ENCODE measurements around the gene ANK3. TPM values are rescaled to one million over a fixed set of nuclear protein-coding genes. Genes with fewer than 3 reads are reported as not detected.

The ANK3 gene
- total RNA-seq, 1 donor from 2014 or later: 65.3 TPM

GRCh38 chr10:60359066-60359465, 30.6 kb downstream of the ANK3 start:
- Histone ChIP-seq H3K27ac (no peak overlapping the region), H3K9me3 (no peaks in the 10 kb centered on the region), H3K4me3 (no peak overlapping the region), H3K36me3 (no peaks in the 10 kb centered on the region), H3K27me3 (no peaks in the 10 kb centered on the region), H3K4me1 (no peaks in the 10 kb centered on the region)
- DNase-seq (ENCODE audit: extremely low spot score in 2 of 2): no peak
- no peak for TF ChIP-seq POLR2AphosphoS5 (IDR thresholded peaks at IDR 0.05; ENCODE audit: insufficient read depth in 1 of 2, low read depth in 1 of 2)
- TF ChIP-seq CTCF (IDR thresholded peaks at IDR 0.05): no peak
- TF ChIP-seq POLR2A (IDR thresholded peaks at IDR 0.05): no peak
- intact Hi-C loops (cut with DNase I): no loop called here

GRCh38 chr10:60358282-60358681, 31.4 kb downstream of the ANK3 start:
- H3K4me3 ChIP-seq: no peak overlapping the region
- H3K4me1 ChIP-seq: no peaks in the 10 kb centered on the region

GRCh38 chr10:60353519-60354258, 36.0 kb downstream of the ANK3 start:
- no peak overlapping the region for H3K4me3 ChIP-seq
- H3K4me1 ChIP-seq: no peaks in the 10 kb centered on the region
- no peaks in the 10 kb centered on the region for H3K27me3 ChIP-seq
- TF ChIP-seq POLR2A (IDR thresholded peaks at IDR 0.05) (no peak), POLR2AphosphoS5 (IDR thresholded peaks at IDR 0.05; ENCODE audit: insufficient read depth in 1 of 2, low read depth in 1 of 2) (no peak), CTCF (IDR thresholded peaks at IDR 0.05) (no peak)
- intact Hi-C loops (cut with DNase I): no loop called here
- H3K9me3 ChIP-seq: no peaks in the 10 kb centered on the region
- no peak for DNase-seq (ENCODE audit: extremely low spot score in 2 of 2)
- no peak overlapping the region for H3K27ac ChIP-seq
- no peaks in the 10 kb centered on the region for H3K36me3 ChIP-seq

More at GRCh38 chr10:60358282-60358681, 31.4 kb downstream of the ANK3 start:
- H3K9me3 ChIP-seq: no peaks in the 10 kb centered on the region
- no peak overlapping the region for H3K27ac ChIP-seq
- no peaks in the 10 kb centered on the region for H3K27me3 ChIP-seq
- H3K36me3 ChIP-seq: no peaks in the 10 kb centered on the region
- intact Hi-C loops (cut with DNase I): no loop called here
- DNase-seq (ENCODE audit: extremely low spot score in 2 of 2): no peak
- TF ChIP-seq POLR2AphosphoS5 (IDR thresholded peaks at IDR 0.05; ENCODE audit: insufficient read depth in 1 of 2, low read depth in 1 of 2) (no peak), POLR2A (IDR thresholded peaks at IDR 0.05) (no peak), CTCF (IDR thresholded peaks at IDR 0.05) (no peak)

- no peaks in the 10 kb centered on the region for H3K36me3 ChIP-seq
- H3K9me3 ChIP-seq: no peaks in the 10 kb centered on the region
- no peaks in the 10 kb centered on the region for H3K4me1 ChIP-seq
- H3K27ac ChIP-seq: no peak overlapping the region
- no peaks in the 10 kb centered on the region for H3K27me3 ChIP-seq
- no peak for DNase-seq (ENCODE audit: extremely low spot score in 2 of 2)
- intact Hi-C loops (cut with DNase I): no loop called here
- no peak overlapping the region for H3K4me3 ChIP-seq
- TF ChIP-seq POLR2A (IDR thresholded peaks at IDR 0.05) (no peak), CTCF (IDR thresholded peaks at IDR 0.05) (no peak), POLR2AphosphoS5 (IDR thresholded peaks at IDR 0.05; ENCODE audit: insufficient read depth in 1 of 2, low read depth in 1 of 2) (no peak)
Observed at GRCh38 chr10:60352105-60352504, 37.6 kb downstream of the ANK3 start.

GRCh38 chr10:60351191-60351853, 38.4 kb downstream of the ANK3 start:
- Histone ChIP-seq H3K9me3 (no peaks in the 10 kb centered on the region), H3K4me3 (no peak overlapping the region), H3K27me3 (no peaks in the 10 kb centered on the region), H3K36me3 (no peaks in the 10 kb centered on the region), H3K27ac (no peak overlapping the region), H3K4me1 (no peaks in the 10 kb centered on the region)
- TF ChIP-seq POLR2AphosphoS5 (IDR thresholded peaks at IDR 0.05; ENCODE audit: insufficient read depth in 1 of 2, low read depth in 1 of 2) (no peak), CTCF (IDR thresholded peaks at IDR 0.05) (no peak), POLR2A (IDR thresholded peaks at IDR 0.05) (no peak)
- no peak for DNase-seq (ENCODE audit: extremely low spot score in 2 of 2)
- intact Hi-C loops (cut with DNase I): no loop called here

All from vagina (tissue), 2 donors.